ENCODE results near the gene SPOP.
A peak's percentile ranks its signal among the peaks of the same experiment; 100 is the strongest.

SPOP gene

GRCh38 chr17:49664706-49665211 lies 13.1 kb downstream of the SPOP start:
- no peak overlapping the region for H3K4me3 ChIP-seq (ENCODE audit: insufficient read depth in 1 of 2, low read depth in 1 of 2, low read length in 2 of 2)
- no peak overlapping the region for H3K27ac ChIP-seq (ENCODE audit: low read length, poor library complexity, severe bottlenecking)
- no peak overlapping the region for H2BK12ac ChIP-seq (ENCODE audit: low read length in 2 of 2)
- H3K36me3 ChIP-seq (ENCODE audit: control insufficient read depth in 1 of 2, insufficient read depth in 2 of 2, low read depth in 1 of 2, low read length in 2 of 2) = peaks cover 5 to 21% of the 10 kb centered on the region in 2 experiments
- H3K79me1 ChIP-seq (replicated peaks; ENCODE audit: low read length, poor library complexity, severe bottlenecking) = peaks cover 20% of the 10 kb centered on the region
- H3K4me1 ChIP-seq (ENCODE audit: control insufficient read depth, insufficient read depth, low read depth, low read length) = no peaks in the 10 kb centered on the region
- no peak overlapping the region for H3K14ac ChIP-seq (ENCODE audit: low read length in 2 of 2)
- no peaks in the 10 kb centered on the region for H3K9me3 ChIP-seq (ENCODE audit: control insufficient read depth, low read length)
- no peak overlapping the region for H2BK5ac ChIP-seq (ENCODE audit: low read depth, low read length, poor library complexity, severe bottlenecking)
- no peak overlapping the region for H3K9ac ChIP-seq (ENCODE audit: low read length)
- over 99% methylated on average over 3 of the region's 3 CpGs for WGBS
- H4K8ac ChIP-seq (ENCODE audit: low read length) = no peak overlapping the region
- DNase-seq = no peak
- H3K4me2 ChIP-seq (ENCODE audit: low read length, poor library complexity, severe bottlenecking) = no peak overlapping the region
- no peak overlapping the region for H2AFZ ChIP-seq (ENCODE audit: low read depth, low read length)
- no peak overlapping the region for H3K4ac ChIP-seq (ENCODE audit: low read depth in 1 of 2, low read length in 2 of 2)
- H2BK15ac ChIP-seq (ENCODE audit: low read depth, poor library complexity, severe bottlenecking) = no peak overlapping the region
- no peak overlapping the region for H2BK120ac ChIP-seq (ENCODE audit: low read depth, low read length)
- H2AK5ac ChIP-seq (ENCODE audit: low read length, severe bottlenecking) = no peak overlapping the region
- no peak overlapping the region for H3K23ac ChIP-seq (ENCODE audit: low read length in 2 of 2)
- no peaks in the 10 kb centered on the region for H3K27me3 ChIP-seq (ENCODE audit: control insufficient read depth in 1 of 2, insufficient read depth in 1 of 2, low read length in 2 of 2)
- H4K91ac ChIP-seq (ENCODE audit: low read length) = no peak overlapping the region
- no peak overlapping the region for H3K18ac ChIP-seq (ENCODE audit: low read depth in 1 of 2, low read length in 2 of 2)

- H2BK120ac ChIP-seq (ENCODE audit: low read depth, low read length) = no peak overlapping the region
- no peak overlapping the region for H2BK15ac ChIP-seq (ENCODE audit: low read depth, poor library complexity, severe bottlenecking)
- H3K9ac ChIP-seq (ENCODE audit: low read length) = no peak overlapping the region
- H3K4me1 ChIP-seq (ENCODE audit: control insufficient read depth, insufficient read depth, low read depth, low read length) = no peaks in the 10 kb centered on the region
- H3K9me3 ChIP-seq (ENCODE audit: control insufficient read depth, low read length) = no peaks in the 10 kb centered on the region
- H3K4me3 ChIP-seq (ENCODE audit: insufficient read depth in 1 of 2, low read depth in 1 of 2, low read length in 2 of 2) = no peak overlapping the region
- no peak overlapping the region for H2AFZ ChIP-seq (ENCODE audit: low read depth, low read length)
- no peak for DNase-seq
- peaks cover 3 to 18% of the 10 kb centered on the region in 2 experiments for H3K36me3 ChIP-seq (ENCODE audit: control insufficient read depth in 1 of 2, insufficient read depth in 2 of 2, low read depth in 1 of 2, low read length in 2 of 2)
- no peak overlapping the region for H4K91ac ChIP-seq (ENCODE audit: low read length)
- H2BK5ac ChIP-seq (ENCODE audit: low read depth, low read length, poor library complexity, severe bottlenecking) = no peak overlapping the region
- no peak overlapping the region for H3K4ac ChIP-seq (ENCODE audit: low read depth in 1 of 2, low read length in 2 of 2)
- H2AK5ac ChIP-seq (ENCODE audit: low read length, severe bottlenecking) = no peak overlapping the region
- no peak overlapping the region for H3K27ac ChIP-seq (ENCODE audit: low read length, poor library complexity, severe bottlenecking)
- no peak overlapping the region for H4K8ac ChIP-seq (ENCODE audit: low read length)
- no peaks in the 10 kb centered on the region for H3K27me3 ChIP-seq (ENCODE audit: control insufficient read depth in 1 of 2, insufficient read depth in 1 of 2, low read length in 2 of 2)
- no peak overlapping the region for H3K18ac ChIP-seq (ENCODE audit: low read depth in 1 of 2, low read length in 2 of 2)
- no peak overlapping the region for H3K4me2 ChIP-seq (ENCODE audit: low read length, poor library complexity, severe bottlenecking)
- H3K23ac ChIP-seq (ENCODE audit: low read length in 2 of 2) = no peak overlapping the region
- no peak overlapping the region for H3K14ac ChIP-seq (ENCODE audit: low read length in 2 of 2)
- 91% methylated on average over 3 of the region's 3 CpGs for WGBS
- H2BK12ac ChIP-seq (ENCODE audit: low read length in 2 of 2) = no peak overlapping the region
- H3K79me1 ChIP-seq (replicated peaks; ENCODE audit: low read length, poor library complexity, severe bottlenecking) = peaks cover 23% of the 10 kb centered on the region
Observed at GRCh38 chr17:49659661-49660382, 18.1 kb downstream of the SPOP start.

GRCh38 chr17:49656247-49656646 lies 21.6 kb downstream of the SPOP start:
- no peak overlapping the region for H3K18ac ChIP-seq (ENCODE audit: low read depth in 1 of 2, low read length in 2 of 2)
- no peaks in the 10 kb centered on the region for H3K4me1 ChIP-seq (ENCODE audit: control insufficient read depth, insufficient read depth, low read depth, low read length)
- no peak overlapping the region for H3K14ac ChIP-seq (ENCODE audit: low read length in 2 of 2)
- no peak for DNase-seq
- no peak overlapping the region for H4K8ac ChIP-seq (ENCODE audit: low read length)
- 83% methylated on average over 1 of the region's 1 CpG for WGBS
- H3K27me3 ChIP-seq (ENCODE audit: control insufficient read depth in 1 of 2, insufficient read depth in 1 of 2, low read length in 2 of 2) = no peaks in the 10 kb centered on the region
- H3K9me3 ChIP-seq (ENCODE audit: control insufficient read depth, low read length) = no peaks in the 10 kb centered on the region
- H4K91ac ChIP-seq (ENCODE audit: low read length) = no peak overlapping the region
- no peak overlapping the region for H2BK5ac ChIP-seq (ENCODE audit: low read depth, low read length, poor library complexity, severe bottlenecking)
- H3K4me2 ChIP-seq (ENCODE audit: low read length, poor library complexity, severe bottlenecking) = no peak overlapping the region
- H3K4ac ChIP-seq (ENCODE audit: low read depth in 1 of 2, low read length in 2 of 2) = no peak overlapping the region
- no peak overlapping the region for H2AK5ac ChIP-seq (ENCODE audit: low read length, severe bottlenecking)
- peaks cover 0 to 10% of the 10 kb centered on the region in 2 experiments for H3K36me3 ChIP-seq (ENCODE audit: control insufficient read depth in 1 of 2, insufficient read depth in 2 of 2, low read depth in 1 of 2, low read length in 2 of 2)
- no peak overlapping the region for H3K23ac ChIP-seq (ENCODE audit: low read length in 2 of 2)
- no peak overlapping the region for H3K9ac ChIP-seq (ENCODE audit: low read length)
- no peak overlapping the region for H3K27ac ChIP-seq (ENCODE audit: low read length, poor library complexity, severe bottlenecking)
- no peak overlapping the region for H2BK120ac ChIP-seq (ENCODE audit: low read depth, low read length)
- no peak overlapping the region for H2BK12ac ChIP-seq (ENCODE audit: low read length in 2 of 2)
- peaks cover 12% of the 10 kb centered on the region for H3K79me1 ChIP-seq (replicated peaks; ENCODE audit: low read length, poor library complexity, severe bottlenecking)
- H3K4me3 ChIP-seq (ENCODE audit: insufficient read depth in 1 of 2, low read depth in 1 of 2, low read length in 2 of 2) = no peak overlapping the region
- H2BK15ac ChIP-seq (ENCODE audit: low read depth, poor library complexity, severe bottlenecking) = no peak overlapping the region
- no peak overlapping the region for H2AFZ ChIP-seq (ENCODE audit: low read depth, low read length)

- Histone ChIP-seq H2BK120ac (ENCODE audit: low read depth, low read length) (no peak overlapping the region), H3K23ac (ENCODE audit: low read length in 2 of 2) (no peak overlapping the region), H3K4ac (ENCODE audit: low read depth in 1 of 2, low read length in 2 of 2) (no peak overlapping the region), H2BK5ac (ENCODE audit: low read depth, low read length, poor library complexity, severe bottlenecking) (no peak overlapping the region), H3K14ac (ENCODE audit: low read length in 2 of 2) (no peak overlapping the region), H3K27me3 (ENCODE audit: control insufficient read depth in 1 of 2, insufficient read depth in 1 of 2, low read length in 2 of 2) (no peaks in the 10 kb centered on the region), H3K9ac (ENCODE audit: low read length) (peak overlapping the region; percentile 81), H3K36me3 (ENCODE audit: control insufficient read depth in 1 of 2, insufficient read depth in 2 of 2, low read depth in 1 of 2, low read length in 2 of 2) (no peaks in the 10 kb centered on the region), H3K9me3 (ENCODE audit: control insufficient read depth, low read length) (no peaks in the 10 kb centered on the region), H4K91ac (ENCODE audit: low read length) (no peak overlapping the region), H2AFZ (ENCODE audit: low read depth, low read length) (no peak overlapping the region), H3K4me2 (ENCODE audit: low read length, poor library complexity, severe bottlenecking) (no peak overlapping the region), H4K8ac (ENCODE audit: low read length) (no peak overlapping the region), H3K4me1 (ENCODE audit: control insufficient read depth, insufficient read depth, low read depth, low read length) (peaks cover 10% of the 10 kb centered on the region), H2AK5ac (ENCODE audit: low read length, severe bottlenecking) (no peak overlapping the region), H3K4me3 (ENCODE audit: insufficient read depth in 1 of 2, low read depth in 1 of 2, low read length in 2 of 2) (no peak overlapping the region), H3K27ac (ENCODE audit: low read length, poor library complexity, severe bottlenecking) (peak overlapping the region; percentile 86), H3K18ac (ENCODE audit: low read depth in 1 of 2, low read length in 2 of 2) (peak overlapping the region in 1 of 2 experiments; percentile 21), H2BK12ac (ENCODE audit: low read length in 2 of 2) (no peak overlapping the region), H3K79me1 (replicated peaks; ENCODE audit: low read length, poor library complexity, severe bottlenecking) (peaks cover 1% of the 10 kb centered on the region), H2BK15ac (ENCODE audit: low read depth, poor library complexity, severe bottlenecking) (no peak overlapping the region)
- no peak for DNase-seq
- 97% methylated on average over 3 of the region's 8 CpGs for WGBS
Observed at GRCh38 chr17:49647256-49647585, 30.7 kb downstream of the SPOP start.
